Activated T-helper 1 cell treated with anti-CD3 and anti-CD28 coated beads, Interleukin-12 subunit alpha, Interleukin-12 subunit beta, Interleukin-2, Interleukin-4 antibody, amounts not matched to agents 30 ng/mL and 10 ng/mL and 1 ng/mL, durations not matched to agents 14 hours and 24 hours and 36 hours (primary cell): Measurements from ENCODE around the gene HSD17B12. TPM values are rescaled to one million over a fixed set of nuclear protein-coding genes. Genes with fewer than 3 reads are reported as not detected.
A peak's percentile ranks its signal among the peaks of the same experiment; 100 is the strongest.

Experiments
- DNase-seq: peaks from one replicate; pipeline ENCODE4 v3.0.0; 2021; ENCODE audit warnings: low spot score
- H3K27ac Mint-ChIP-seq: one replicate; pipeline ENCODE4 v1.8.0; 2021; ENCODE audit warnings: mild to moderate bottlenecking, mixed read lengths
- H3K27me3 Mint-ChIP-seq: one replicate; pipeline ENCODE4 v1.8.0; 2022; ENCODE audit warnings: mild to moderate bottlenecking, moderate library complexity, mixed read lengths; ENCODE audit not compliant: insufficient read depth
- H3K36me3 Mint-ChIP-seq: one replicate; pipeline ENCODE4 v1.8.0; 2021; ENCODE audit warnings: low read depth, mixed read lengths
- H3K4me1 Mint-ChIP-seq: one replicate; pipeline ENCODE4 v1.8.0; 2021; ENCODE audit warnings: low read depth, mixed read lengths
- H3K4me3 Mint-ChIP-seq: one replicate; pipeline ENCODE4 v1.8.0; 2021; ENCODE audit warnings: mild to moderate bottlenecking, moderate library complexity, mixed read lengths
- H3K9me3 Mint-ChIP-seq: one replicate; pipeline ENCODE4 v1.8.0; 2021; ENCODE audit warnings: mixed read lengths
- intact Hi-C: fragments of 100-400 bp; cut with micrococcal nuclease; formaldehyde crosslinking; loops from one replicate; pipeline ENCODE4 v1.15.1; 2024
- total RNA-seq: library from RNA; stranded (reverse); gene quantifications from 2 replicates; pipeline ENCODE4 v1.2.3, GENCODE V29; 2022

Gene HSD17B12
- total RNA-seq, 1 donor from 2014 or later: 72.3 TPM

- Mint-ChIP-seq H3K4me3 (no peak overlapping the region), H3K9me3 (no peaks in the 10 kb centered on the region), H3K4me1 (no peaks in the 10 kb centered on the region), H3K27ac (no peak overlapping the region), H3K27me3 (no peaks in the 10 kb centered on the region), H3K36me3 (peaks cover 12% of the 10 kb centered on the region)
- intact Hi-C loops: no loop called here
- no peak for DNase-seq
Measured at GRCh38 chr11:43797866-43798265, 117.3 kb downstream of the HSD17B12 start.

DNA sequence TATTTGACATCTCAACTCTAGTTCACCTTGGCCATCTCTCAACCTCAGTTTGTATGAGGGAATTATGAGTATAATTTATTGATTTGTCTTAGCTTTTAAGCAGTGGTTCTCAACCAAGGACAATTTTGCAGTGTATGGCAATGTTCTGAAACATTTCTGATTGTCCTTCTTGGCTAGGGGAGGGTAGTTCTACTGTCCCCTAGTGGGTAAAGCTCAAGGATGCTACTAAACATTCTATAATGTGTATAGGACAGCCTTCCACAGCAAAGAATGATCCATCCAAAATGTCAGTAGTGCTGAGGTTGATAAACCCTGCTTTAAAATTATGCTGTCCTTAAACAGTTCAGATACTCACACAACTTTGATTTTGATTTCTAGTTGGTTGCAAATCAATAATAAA lies 122.0 kb downstream of the HSD17B12 start:
- H3K27me3 Mint-ChIP-seq: no peaks in the 10 kb centered on the region
- H3K36me3 Mint-ChIP-seq: peaks cover 25% of the 10 kb centered on the region
- H3K27ac Mint-ChIP-seq: no peak overlapping the region
- no peak for DNase-seq
- H3K4me1 Mint-ChIP-seq: no peaks in the 10 kb centered on the region
- peaks cover 3% of the 10 kb centered on the region for H3K9me3 Mint-ChIP-seq
- intact Hi-C loops: no loop called here
- no peak overlapping the region for H3K4me3 Mint-ChIP-seq

DNA sequence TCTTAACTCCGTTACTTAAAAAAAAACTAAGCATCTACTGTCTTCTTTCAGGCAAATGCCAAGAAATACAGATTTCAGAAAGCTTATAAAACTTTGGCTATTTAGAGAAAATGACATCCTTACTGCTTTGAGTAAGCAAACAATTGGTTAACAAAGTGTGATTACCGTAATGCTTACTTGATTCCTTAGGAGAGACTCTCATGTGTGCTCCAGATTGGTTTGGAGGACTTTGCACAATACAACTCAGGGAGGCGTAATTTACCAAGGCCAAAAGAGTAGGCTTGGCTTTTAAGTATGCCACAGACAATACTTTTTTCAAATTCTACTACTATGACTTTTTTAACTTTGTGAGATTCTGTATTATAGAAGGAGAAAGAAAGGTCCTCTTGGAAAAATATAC lies 123.2 kb downstream of the HSD17B12 start:
- Mint-ChIP-seq H3K4me3 (no peak overlapping the region), H3K36me3 (peaks cover 25% of the 10 kb centered on the region), H3K27ac (no peak overlapping the region), H3K27me3 (no peaks in the 10 kb centered on the region), H3K9me3 (peaks cover 3% of the 10 kb centered on the region), H3K4me1 (no peaks in the 10 kb centered on the region)
- no peak for DNase-seq
- intact Hi-C loops: no loop called here

- Mint-ChIP-seq H3K27me3 (no peaks in the 10 kb centered on the region), H3K4me3 (no peak overlapping the region), H3K9me3 (peaks cover 3% of the 10 kb centered on the region), H3K4me1 (no peaks in the 10 kb centered on the region), H3K36me3 (peaks cover 13% of the 10 kb centered on the region), H3K27ac (no peak overlapping the region)
- no peak for DNase-seq
- intact Hi-C loops: no loop called here
Measured at GRCh38 chr11:43806976-43807375, 126.4 kb downstream of the HSD17B12 start.

- H3K36me3 Mint-ChIP-seq: peaks cover 7% of the 10 kb centered on the region
- no peaks in the 10 kb centered on the region for H3K4me1 Mint-ChIP-seq
- peaks cover 2% of the 10 kb centered on the region for H3K9me3 Mint-ChIP-seq
- H3K27me3 Mint-ChIP-seq: no peaks in the 10 kb centered on the region
- no peak overlapping the region for H3K27ac Mint-ChIP-seq
- H3K4me3 Mint-ChIP-seq: no peak overlapping the region
- intact Hi-C loops: no loop called here
- no peak for DNase-seq
Measured at GRCh38 chr11:43810929-43811596, 130.5 kb downstream of the HSD17B12 start.

DNA sequence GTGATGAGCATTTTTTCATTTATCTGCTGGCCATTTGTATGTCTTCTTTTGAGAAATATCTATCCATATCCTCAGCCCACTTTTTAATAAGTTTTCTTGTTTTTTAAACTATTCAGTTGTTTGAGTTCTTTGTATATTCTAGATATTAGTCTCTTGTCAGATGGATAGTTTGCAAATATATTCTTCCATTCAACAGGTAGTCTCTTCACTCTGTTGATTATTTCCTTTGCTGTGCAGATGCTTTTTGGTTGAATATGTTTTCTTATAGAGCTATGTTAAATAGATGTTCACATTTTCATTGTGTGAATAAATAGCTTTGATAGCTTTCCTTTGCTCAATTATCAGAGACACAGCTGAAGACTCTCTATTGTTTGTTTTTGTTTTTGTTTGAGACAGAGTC lies 131.9 kb downstream of the HSD17B12 start:
- intact Hi-C loops: no loop called here
- Mint-ChIP-seq H3K4me3 (no peak overlapping the region), H3K36me3 (peaks cover 5% of the 10 kb centered on the region), H3K9me3 (no peaks in the 10 kb centered on the region), H3K27ac (no peak overlapping the region), H3K27me3 (no peaks in the 10 kb centered on the region), H3K4me1 (no peaks in the 10 kb centered on the region)
- DNase-seq: no peak

GRCh38 chr11:43818220-43818619 lies 137.7 kb downstream of the HSD17B12 start:
- no peak overlapping the region for H3K4me3 Mint-ChIP-seq
- peaks cover 23% of the 10 kb centered on the region for H3K36me3 Mint-ChIP-seq
- H3K9me3 Mint-ChIP-seq: no peaks in the 10 kb centered on the region
- intact Hi-C loops: no loop called here
- no peaks in the 10 kb centered on the region for H3K27me3 Mint-ChIP-seq
- DNase-seq: no peak
- H3K4me1 Mint-ChIP-seq: no peaks in the 10 kb centered on the region
- H3K27ac Mint-ChIP-seq: no peak overlapping the region

DNA sequence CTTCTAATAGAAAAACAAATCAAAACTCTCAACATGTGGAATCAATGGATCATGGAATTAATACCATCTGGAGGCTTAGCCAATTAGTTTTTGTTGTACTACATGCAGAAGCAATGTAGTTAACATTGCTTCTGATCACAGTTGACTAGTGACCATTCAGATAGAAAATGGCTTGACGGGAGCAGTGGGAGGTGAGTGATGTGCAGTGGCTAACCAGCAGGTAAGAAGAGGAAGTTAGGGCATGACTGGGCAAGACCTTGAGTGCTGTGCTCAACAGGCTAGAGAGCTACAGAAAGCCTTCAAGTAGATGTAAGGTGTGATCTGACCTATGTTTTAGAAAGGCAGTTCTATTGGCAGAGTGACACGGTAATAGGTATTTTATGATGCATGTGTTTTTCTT lies 139.4 kb downstream of the HSD17B12 start:
- H3K36me3 Mint-ChIP-seq: peaks cover 23% of the 10 kb centered on the region

GRCh38 chr11:43823316-43823715 lies 142.8 kb downstream of the HSD17B12 start:
- Mint-ChIP-seq H3K27ac (no peak overlapping the region), H3K4me3 (no peak overlapping the region)

More for the DNA sequence above, 139.4 kb downstream of the HSD17B12 start:
- Mint-ChIP-seq H3K4me1 (no peaks in the 10 kb centered on the region), H3K27ac (no peak overlapping the region), H3K4me3 (no peak overlapping the region), H3K9me3 (no peaks in the 10 kb centered on the region), H3K27me3 (no peaks in the 10 kb centered on the region)
- intact Hi-C loops: no loop called here
- no peak for DNase-seq

GRCh38 chr11:43823851-43824250 lies 143.3 kb downstream of the HSD17B12 start:
- Mint-ChIP-seq H3K9me3 (no peaks in the 10 kb centered on the region), H3K4me3 (no peak overlapping the region), H3K27me3 (no peaks in the 10 kb centered on the region), H3K4me1 (no peaks in the 10 kb centered on the region), H3K27ac (no peak overlapping the region), H3K36me3 (peaks cover 18% of the 10 kb centered on the region)
- intact Hi-C loops: loop anchor here (2.0 kb wide), 1 partner anchor 121 kb away; no protein-coding TSS in a partner anchor
- no peak for DNase-seq

More at GRCh38 chr11:43823316-43823715, 142.8 kb downstream of the HSD17B12 start:
- no peak for DNase-seq
- peaks cover 18% of the 10 kb centered on the region for H3K36me3 Mint-ChIP-seq
- intact Hi-C loops: no loop called here
- H3K27me3 Mint-ChIP-seq: no peaks in the 10 kb centered on the region
- no peaks in the 10 kb centered on the region for H3K4me1 Mint-ChIP-seq
- H3K9me3 Mint-ChIP-seq: no peaks in the 10 kb centered on the region

DNA sequence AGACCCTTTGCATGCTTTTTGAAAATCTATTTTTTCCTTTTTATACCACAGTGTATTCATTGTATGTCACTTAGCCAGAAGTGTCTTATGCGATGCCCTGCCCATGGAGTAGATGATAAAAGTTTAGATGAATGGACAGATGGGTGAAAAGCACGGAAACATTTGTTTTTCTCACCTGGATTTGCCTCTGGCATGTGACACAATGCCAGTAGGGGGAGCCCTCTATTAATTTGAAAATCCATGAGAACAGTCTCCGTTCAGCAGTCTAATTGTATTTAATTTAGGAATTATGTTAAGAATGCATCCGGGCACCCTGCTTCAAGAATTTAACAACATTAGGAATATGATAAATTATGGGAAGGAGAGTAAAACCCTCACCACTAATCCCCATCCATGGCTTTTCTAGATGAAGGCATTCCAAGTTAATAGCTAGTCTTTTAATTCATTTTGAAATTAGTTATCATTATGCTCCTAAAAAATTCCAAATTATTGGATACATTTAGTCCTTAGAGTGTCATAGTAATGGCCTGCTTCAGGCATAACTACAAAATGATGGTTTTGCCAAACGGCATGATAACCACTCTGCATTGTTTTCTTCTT lies 144.8 kb downstream of the HSD17B12 start:
- intact Hi-C loops: loop anchor here (1.0 to 2.0 kb wide), 2 partner anchors 27 to 119 kb away; no protein-coding TSS in a partner anchor
- Mint-ChIP-seq H3K9me3 (no peaks in the 10 kb centered on the region), H3K4me3 (no peak overlapping the region), H3K4me1 (peaks cover 4% of the 10 kb centered on the region), H3K27ac (no peak overlapping the region), H3K36me3 (peaks cover 8% of the 10 kb centered on the region), H3K27me3 (no peaks in the 10 kb centered on the region)
- no peak for DNase-seq

DNA sequence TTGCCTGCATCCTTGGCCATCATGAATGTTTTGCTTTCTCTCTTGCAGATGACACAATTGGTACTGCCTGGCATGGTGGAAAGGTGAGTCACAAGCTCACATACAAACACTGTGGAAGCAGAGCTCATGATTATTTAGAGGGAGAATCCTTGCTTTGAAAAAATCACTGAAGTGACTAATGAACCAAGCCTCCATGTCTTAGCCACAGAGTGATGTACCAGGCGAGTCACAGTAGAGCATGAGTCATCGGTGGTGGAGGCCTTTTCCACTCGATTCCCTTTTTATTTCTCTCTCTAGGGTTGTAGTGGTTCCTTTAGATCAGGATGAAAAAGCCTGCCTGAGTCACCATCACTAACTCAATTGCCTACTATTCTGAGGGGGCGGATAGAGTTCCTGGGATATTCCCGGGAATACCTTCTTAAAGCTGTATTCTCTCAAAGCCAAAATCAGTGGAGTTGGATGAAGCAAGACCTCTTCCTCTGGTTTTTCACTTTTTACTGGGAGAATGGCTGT lies 150.4 kb downstream of the HSD17B12 start:
- no peaks in the 10 kb centered on the region for H3K27me3 Mint-ChIP-seq
- intact Hi-C loops: loop anchor here (1.0 kb wide), 5 partner anchors 21 to 187 kb away; partner anchors contain the start of gene HSD17B12
- DNase-seq: peak; percentile 2
- no peaks in the 10 kb centered on the region for H3K9me3 Mint-ChIP-seq
- H3K4me1 Mint-ChIP-seq: peaks cover 18% of the 10 kb centered on the region
- H3K36me3 Mint-ChIP-seq: peaks cover 11% of the 10 kb centered on the region
- H3K27ac Mint-ChIP-seq: peak overlapping the region; percentile 80
- no peak overlapping the region for H3K4me3 Mint-ChIP-seq

GRCh38 chr11:43832536-43832935 lies 152.0 kb downstream of the HSD17B12 start:
- Mint-ChIP-seq H3K36me3 (peaks cover 11% of the 10 kb centered on the region), H3K4me3 (no peak overlapping the region), H3K9me3 (no peaks in the 10 kb centered on the region), H3K4me1 (peaks cover 18% of the 10 kb centered on the region), H3K27me3 (no peaks in the 10 kb centered on the region), H3K27ac (no peak overlapping the region)
- intact Hi-C loops: no loop called here
- DNase-seq: no peak
